Neural cell (in vitro differentiated cells): Measurements from ENCODE around the gene TRUB2. TPM values are rescaled to one million over a fixed set of nuclear protein-coding genes. Genes with fewer than 3 reads are reported as not detected.

Experiments
- H2AFZ ChIP-seq: fragments of 200-600, 300-800 bp; sonication (generic), shearing (Covaris generic); 2 replicates; pipeline ENCODE4 v1.6.0; 2014; ENCODE audit warnings: low read depth, mild to moderate bottlenecking, antibody characterized with exemption, low read length, moderate library complexity
- H3F3A ChIP-seq: fragments of 200-600 bp; shearing (Covaris generic); 2 replicates; pipeline ENCODE4 v1.6.1; 2016; ENCODE audit warnings: mild to moderate bottlenecking, moderate library complexity, mixed read lengths, antibody characterized with exemption, low read length; ENCODE audit not compliant: insufficient read depth, poor library complexity, severe bottlenecking
- H3K27ac ChIP-seq: fragments of 200-600, 300-800 bp; sonication (generic), shearing (Covaris generic); 2 replicates; pipeline ENCODE4 v1.5.1; 2014; ENCODE audit warnings: mild to moderate bottlenecking, low read length, moderate library complexity
- H3K27me3 ChIP-seq: fragments of 300-800, 200-600 bp; sonication (generic), shearing (Covaris generic); 2 replicates; pipeline ENCODE4 v1.6.0; 2014; ENCODE audit warnings: mild to moderate bottlenecking, low read depth, low read length, moderate library complexity; ENCODE audit not compliant: insufficient read depth
- H3K36me3 ChIP-seq: fragments of 300-800, 200-600 bp; sonication (generic), shearing (Covaris generic); 2 replicates; pipeline ENCODE4 v1.5.1; 2014; ENCODE audit warnings: mild to moderate bottlenecking, antibody characterized with exemption, low read length, moderate library complexity; ENCODE audit not compliant: insufficient read depth
- H3K4me2 ChIP-seq: fragments of 300-800, 200-600 bp; sonication (generic), shearing (Covaris generic); 2 replicates; pipeline ENCODE4 v1.6.0; 2014; ENCODE audit warnings: mild to moderate bottlenecking, low read length
- H3K4me3 ChIP-seq: fragments of 300-800, 200-600 bp; sonication (generic), shearing (Covaris generic); 2 replicates; pipeline ENCODE4 v1.5.1; 2014; ENCODE audit warnings: mild to moderate bottlenecking, low read length, moderate library complexity
- H3K79me2 ChIP-seq: fragments of 200-600 bp; shearing (Covaris generic); replicated peaks from 2 replicates; pipeline ENCODE4 v1.6.0; 2014; ENCODE audit warnings: mild to moderate bottlenecking, low read length, moderate library complexity; ENCODE audit not compliant: insufficient read depth
- H3K9ac ChIP-seq: fragments of 300-800, 200-600 bp; sonication (generic), shearing (Covaris generic); 2 replicates; pipeline ENCODE4 v1.6.1; 2016; ENCODE audit warnings: mild to moderate bottlenecking, low read length, mixed read lengths
- H3K9me2 ChIP-seq: fragments of 200-600 bp; shearing (Covaris generic); 2 replicates; pipeline ENCODE4 v1.6.1; 2016; ENCODE audit warnings: mild to moderate bottlenecking, low read length, mixed read lengths; ENCODE audit not compliant: insufficient read depth
- H3K9me3 ChIP-seq: fragments of 200-600, 300-800 bp; sonication (generic), shearing (Covaris generic); 2 replicates; pipeline ENCODE4 v1.6.1; 2016; ENCODE audit warnings: mild to moderate bottlenecking, mixed run types, low read length, moderate library complexity, mixed read lengths
- H4K20me1 ChIP-seq: fragments of 200-600 bp; shearing (Covaris generic); 2 replicates; pipeline ENCODE4 v1.6.1; 2016; ENCODE audit warnings: mild to moderate bottlenecking, mixed run types; ENCODE audit not compliant: insufficient read depth
- EP300 ChIP-seq: fragments of 450-650 bp; conservative IDR thresholded peaks from 2 replicates; pipeline ENCODE4 v1.6.1; 2014; ENCODE audit warnings: antibody characterized with exemption, mild to moderate bottlenecking, moderate library complexity; ENCODE audit not compliant: poor library complexity, severe bottlenecking
- EZH2 ChIP-seq: fragments of 200-600, 300-800 bp; shearing (Covaris generic), sonication (generic); IDR thresholded peaks from 2 replicates; pipeline ENCODE4 v1.6.1; 2014; ENCODE audit warnings: antibody characterized with exemption, low read length, borderline replicate concordance, mild to moderate bottlenecking; ENCODE audit not compliant: insufficient read depth, poor library complexity, severe bottlenecking
- MXI1 ChIP-seq: fragments of 450-650 bp; conservative IDR thresholded peaks from 2 replicates; pipeline ENCODE4 v1.6.1; 2014; ENCODE audit warnings: antibody characterized with exemption, mild to moderate bottlenecking; ENCODE audit not compliant: poor library complexity, severe bottlenecking
- POLR2AphosphoS5 ChIP-seq: IDR thresholded peaks from 2 replicates; pipeline ENCODE4 v1.6.1; 2012
- RAD21 ChIP-seq: fragments of 450-650 bp; conservative IDR thresholded peaks from 2 replicates; pipeline ENCODE4 v1.6.1; 2014; ENCODE audit warnings: antibody characterized with exemption, mild to moderate bottlenecking, moderate library complexity
- SMC3 ChIP-seq: fragments of 450-650 bp; conservative IDR thresholded peaks from 2 replicates; pipeline ENCODE4 v1.6.1; 2014; ENCODE audit warnings: antibody characterized with exemption, mild to moderate bottlenecking, moderate library complexity; ENCODE audit not compliant: poor library complexity
- TAF1 ChIP-seq: IDR thresholded peaks from 2 replicates; pipeline ENCODE4 v1.6.1; 2012; ENCODE audit warnings: low read depth
- polyA plus RNA-seq: library from polyadenylated mRNA; depleted of rRNA; stranded (reverse); fragments of >200 nt; gene quantifications from 2 replicates; pipeline ENCODE4 v1.2.3, GENCODE V29; 2014
- TF ChIP-seq, protein P1 (sequence below): IDR thresholded peaks from 2 replicates; pipeline ENCODE4 v1.6.1; 2012; ENCODE audit warnings: borderline replicate concordance
- TF ChIP-seq, protein P2 (sequence below): fragments of 450-650 bp; IDR thresholded peaks from 2 replicates; pipeline ENCODE4 v1.5.1; 2014; ENCODE audit warnings: antibody characterized with exemption, mild to moderate bottlenecking, moderate library complexity; ENCODE audit not compliant: poor library complexity, severe bottlenecking

The TRUB2 gene
- polyA plus RNA-seq, 1 donor from 2014 or later, result 22.3 TPM

- H3F3A ChIP-seq, result no peaks in the 10 kb centered on the region
- peak overlapping the region; percentile 94 for H3K4me3 ChIP-seq
- H3K36me3 ChIP-seq, result no peaks in the 10 kb centered on the region
- H3K27ac ChIP-seq, result no peak overlapping the region
- H3K79me2 ChIP-seq, result no peaks in the 10 kb centered on the region
- no peaks in the 10 kb centered on the region for H4K20me1 ChIP-seq
- H3K9me2 ChIP-seq, result no peaks in the 10 kb centered on the region
- TF ChIP-seq EZH2, result no peak
- TF ChIP-seq, protein P1, sequence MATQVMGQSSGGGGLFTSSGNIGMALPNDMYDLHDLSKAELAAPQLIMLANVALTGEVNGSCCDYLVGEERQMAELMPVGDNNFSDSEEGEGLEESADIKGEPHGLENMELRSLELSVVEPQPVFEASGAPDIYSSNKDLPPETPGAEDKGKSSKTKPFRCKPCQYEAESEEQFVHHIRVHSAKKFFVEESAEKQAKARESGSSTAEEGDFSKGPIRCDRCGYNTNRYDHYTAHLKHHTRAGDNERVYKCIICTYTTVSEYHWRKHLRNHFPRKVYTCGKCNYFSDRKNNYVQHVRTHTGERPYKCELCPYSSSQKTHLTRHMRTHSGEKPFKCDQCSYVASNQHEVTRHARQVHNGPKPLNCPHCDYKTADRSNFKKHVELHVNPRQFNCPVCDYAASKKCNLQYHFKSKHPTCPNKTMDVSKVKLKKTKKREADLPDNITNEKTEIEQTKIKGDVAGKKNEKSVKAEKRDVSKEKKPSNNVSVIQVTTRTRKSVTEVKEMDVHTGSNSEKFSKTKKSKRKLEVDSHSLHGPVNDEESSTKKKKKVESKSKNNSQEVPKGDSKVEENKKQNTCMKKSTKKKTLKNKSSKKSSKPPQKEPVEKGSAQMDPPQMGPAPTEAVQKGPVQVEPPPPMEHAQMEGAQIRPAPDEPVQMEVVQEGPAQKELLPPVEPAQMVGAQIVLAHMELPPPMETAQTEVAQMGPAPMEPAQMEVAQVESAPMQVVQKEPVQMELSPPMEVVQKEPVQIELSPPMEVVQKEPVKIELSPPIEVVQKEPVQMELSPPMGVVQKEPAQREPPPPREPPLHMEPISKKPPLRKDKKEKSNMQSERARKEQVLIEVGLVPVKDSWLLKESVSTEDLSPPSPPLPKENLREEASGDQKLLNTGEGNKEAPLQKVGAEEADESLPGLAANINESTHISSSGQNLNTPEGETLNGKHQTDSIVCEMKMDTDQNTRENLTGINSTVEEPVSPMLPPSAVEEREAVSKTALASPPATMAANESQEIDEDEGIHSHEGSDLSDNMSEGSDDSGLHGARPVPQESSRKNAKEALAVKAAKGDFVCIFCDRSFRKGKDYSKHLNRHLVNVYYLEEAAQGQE, result no peak
- peak; percentile 34 for TF ChIP-seq SMC3
- no peak for TF ChIP-seq EP300
- TF ChIP-seq TAF1, result no peak
- peak; percentile 45 for TF ChIP-seq RAD21
- no peak for TF ChIP-seq MXI1
- no peak for TF ChIP-seq POLR2AphosphoS5
- TF ChIP-seq, protein P2, sequence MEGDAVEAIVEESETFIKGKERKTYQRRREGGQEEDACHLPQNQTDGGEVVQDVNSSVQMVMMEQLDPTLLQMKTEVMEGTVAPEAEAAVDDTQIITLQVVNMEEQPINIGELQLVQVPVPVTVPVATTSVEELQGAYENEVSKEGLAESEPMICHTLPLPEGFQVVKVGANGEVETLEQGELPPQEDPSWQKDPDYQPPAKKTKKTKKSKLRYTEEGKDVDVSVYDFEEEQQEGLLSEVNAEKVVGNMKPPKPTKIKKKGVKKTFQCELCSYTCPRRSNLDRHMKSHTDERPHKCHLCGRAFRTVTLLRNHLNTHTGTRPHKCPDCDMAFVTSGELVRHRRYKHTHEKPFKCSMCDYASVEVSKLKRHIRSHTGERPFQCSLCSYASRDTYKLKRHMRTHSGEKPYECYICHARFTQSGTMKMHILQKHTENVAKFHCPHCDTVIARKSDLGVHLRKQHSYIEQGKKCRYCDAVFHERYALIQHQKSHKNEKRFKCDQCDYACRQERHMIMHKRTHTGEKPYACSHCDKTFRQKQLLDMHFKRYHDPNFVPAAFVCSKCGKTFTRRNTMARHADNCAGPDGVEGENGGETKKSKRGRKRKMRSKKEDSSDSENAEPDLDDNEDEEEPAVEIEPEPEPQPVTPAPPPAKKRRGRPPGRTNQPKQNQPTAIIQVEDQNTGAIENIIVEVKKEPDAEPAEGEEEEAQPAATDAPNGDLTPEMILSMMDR, result peak; percentile 70
- peak overlapping the region; percentile 84 for H3K4me2 ChIP-seq
- no peaks in the 10 kb centered on the region for H3K9me3 ChIP-seq
- H2AFZ ChIP-seq, result no peak overlapping the region
- H3K9ac ChIP-seq, result peak overlapping the region; percentile 67
- H3K27me3 ChIP-seq, result no peaks in the 10 kb centered on the region
Measured at GRCh38 chr9:128341435-128341849, 19.2 kb upstream of the TRUB2 start.

DNA sequence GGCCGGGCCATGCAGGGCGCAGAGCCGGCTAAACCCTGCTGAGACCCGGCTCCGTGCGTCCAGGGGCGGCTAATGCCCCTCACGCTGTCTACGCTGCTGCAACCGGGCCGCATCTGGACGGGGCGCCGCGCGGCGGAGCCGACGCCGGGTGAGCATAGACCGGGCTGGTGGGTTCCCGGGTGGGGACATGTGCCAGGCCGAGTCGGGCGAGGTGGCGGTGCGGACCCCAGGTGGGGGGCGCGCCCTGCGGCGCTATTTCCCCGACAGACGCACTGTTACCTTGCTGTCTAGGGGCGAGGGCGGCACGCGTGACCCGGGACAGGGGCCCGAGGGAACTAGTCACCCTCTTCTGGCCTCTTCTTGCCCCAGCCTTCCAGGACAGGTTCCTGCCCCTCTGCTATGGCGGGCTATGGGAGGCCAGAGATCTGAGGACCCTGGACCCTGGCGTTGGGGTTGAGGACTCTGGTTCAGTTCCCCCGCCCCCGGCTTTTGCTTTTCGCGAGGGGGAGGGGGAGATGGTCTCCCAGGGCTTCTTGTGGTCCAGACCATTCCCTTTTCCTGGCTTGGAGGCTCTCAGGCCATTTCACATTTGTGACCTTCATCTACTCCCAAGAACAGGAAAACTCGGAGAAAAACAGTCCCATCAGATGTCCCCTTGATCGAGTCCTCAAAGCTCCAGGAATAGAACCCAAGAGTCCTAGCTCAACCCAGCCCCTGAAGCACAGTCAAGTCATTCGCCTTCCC lies 18.6 kb upstream of the TRUB2 start:
- Histone ChIP-seq H3K4me3 (peak overlapping the region; percentile 94), H3K9me3 (no peaks in the 10 kb centered on the region), H3K4me2 (peak overlapping the region; percentile 84), H3F3A (no peaks in the 10 kb centered on the region), H3K9me2 (no peaks in the 10 kb centered on the region), H3K79me2 (no peaks in the 10 kb centered on the region), H3K36me3 (no peaks in the 10 kb centered on the region), H2AFZ (peak overlapping the region; percentile 27), H3K27me3 (no peaks in the 10 kb centered on the region), H4K20me1 (no peaks in the 10 kb centered on the region), H3K27ac (peak overlapping the region; percentile 8), H3K9ac (peak overlapping the region; percentile 67)
- peak; percentile 54 for TF ChIP-seq MXI1
- TF ChIP-seq, protein P1, result no peak
